GM18517 (cell line): ENCODE results near the gene ACSM5.
"Not testable (repeated sequence)": the region's sequence is repeated elsewhere in the genome, so short reads cannot be mapped to it uniquely, and the experiment has no call there.

ENCODE experiments used
- ATAC-seq: cut with Tn5 transposase; IDR thresholded peaks from one replicate; pipeline ENCODE4 v1.9.1; 2021; ENCODE audit warnings: mild to moderate bottlenecking, moderate library complexity; ENCODE audit not compliant: unreplicated experiment

The ACSM5 gene

DNA sequence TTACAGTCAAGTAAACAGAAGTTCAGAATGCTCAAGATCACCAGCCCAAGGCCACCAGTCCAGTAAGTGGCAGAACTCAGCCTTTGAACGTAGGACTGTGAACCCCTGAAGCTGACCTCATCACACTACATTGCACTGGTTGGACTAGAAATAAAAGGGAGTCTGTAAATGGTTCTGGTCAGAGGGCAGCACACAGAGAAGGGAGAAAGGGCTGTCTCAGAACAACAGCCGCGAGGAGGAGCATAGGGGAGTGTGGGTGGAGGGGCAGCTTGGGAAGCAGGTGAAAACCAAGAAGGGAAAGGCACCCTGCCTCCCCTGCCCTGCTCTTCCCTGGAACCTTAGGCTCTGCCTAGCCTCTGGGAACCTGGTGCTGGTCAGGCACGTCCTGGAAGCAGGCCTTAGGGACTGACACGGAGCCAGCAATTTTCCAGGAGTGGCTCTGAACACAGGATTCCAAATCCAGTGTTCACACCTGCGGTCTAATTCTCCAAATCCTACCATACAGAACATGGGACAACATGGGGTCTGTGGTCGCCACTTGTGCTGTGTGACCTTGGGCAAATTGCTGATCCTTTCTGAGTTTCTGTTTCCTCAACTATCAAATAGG, 11.8 kb upstream of the ACSM5 start:
- ATAC-seq = no peak

DNA sequence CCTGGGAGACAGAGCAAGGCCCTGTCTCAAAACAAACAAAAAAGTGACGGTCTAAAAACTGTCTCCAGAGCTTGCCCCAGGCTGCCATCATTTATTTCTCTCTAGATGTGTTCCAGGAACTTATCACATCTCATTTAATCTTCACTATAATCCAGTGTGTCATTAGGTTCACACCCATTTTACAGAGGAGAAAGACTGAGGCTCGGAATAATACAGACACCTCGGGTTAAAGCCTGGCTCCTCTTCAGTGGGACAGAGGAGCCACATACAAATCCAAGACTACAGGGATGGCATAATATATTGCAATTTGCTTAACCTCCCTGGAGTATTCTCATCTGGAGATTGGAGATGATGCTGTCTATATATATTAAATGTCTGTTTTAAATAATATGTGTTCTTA, 10.7 kb upstream of the ACSM5 start:
- no peak for ATAC-seq

DNA sequence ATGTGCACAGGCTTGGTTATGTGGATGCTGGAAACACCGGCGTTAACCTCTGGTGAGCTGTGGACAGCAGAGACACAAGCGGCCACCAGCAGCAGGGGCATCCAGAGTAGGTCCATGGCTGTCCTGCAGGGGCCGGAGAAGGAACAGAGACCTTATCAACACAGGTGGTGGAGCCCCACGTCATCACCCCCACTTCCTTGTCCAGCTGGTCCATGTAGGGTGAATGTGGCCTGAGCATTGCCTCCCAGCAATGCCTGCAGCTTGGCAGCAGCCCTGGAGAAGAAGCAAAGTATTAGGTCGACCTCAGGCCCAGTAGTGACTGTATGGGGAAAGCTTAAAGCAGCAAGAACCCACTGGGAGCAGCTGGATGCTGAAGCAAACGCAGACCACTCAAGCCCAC, 10.1 kb upstream of the ACSM5 start:
- no peak for ATAC-seq

DNA sequence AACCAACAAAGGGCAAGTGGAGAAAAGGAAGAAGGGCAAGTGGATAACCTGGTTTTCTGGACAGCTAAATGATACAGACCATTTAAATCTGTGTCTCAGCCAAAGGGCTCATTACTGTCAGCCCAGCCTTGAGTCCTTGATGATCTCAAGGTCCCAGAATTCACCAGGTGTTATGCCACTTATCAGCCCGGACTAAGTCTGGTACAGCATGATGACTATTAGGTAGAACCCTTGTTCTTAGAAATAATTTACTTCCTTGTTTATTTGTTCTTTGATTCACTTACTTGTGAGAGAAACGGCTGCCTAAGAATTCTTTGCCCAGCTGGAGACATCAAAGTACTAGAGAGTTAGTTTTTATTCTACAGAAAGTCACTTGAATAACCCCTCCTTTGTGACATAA, 8.3 kb upstream of the ACSM5 start:
- ATAC-seq = no peak

DNA sequence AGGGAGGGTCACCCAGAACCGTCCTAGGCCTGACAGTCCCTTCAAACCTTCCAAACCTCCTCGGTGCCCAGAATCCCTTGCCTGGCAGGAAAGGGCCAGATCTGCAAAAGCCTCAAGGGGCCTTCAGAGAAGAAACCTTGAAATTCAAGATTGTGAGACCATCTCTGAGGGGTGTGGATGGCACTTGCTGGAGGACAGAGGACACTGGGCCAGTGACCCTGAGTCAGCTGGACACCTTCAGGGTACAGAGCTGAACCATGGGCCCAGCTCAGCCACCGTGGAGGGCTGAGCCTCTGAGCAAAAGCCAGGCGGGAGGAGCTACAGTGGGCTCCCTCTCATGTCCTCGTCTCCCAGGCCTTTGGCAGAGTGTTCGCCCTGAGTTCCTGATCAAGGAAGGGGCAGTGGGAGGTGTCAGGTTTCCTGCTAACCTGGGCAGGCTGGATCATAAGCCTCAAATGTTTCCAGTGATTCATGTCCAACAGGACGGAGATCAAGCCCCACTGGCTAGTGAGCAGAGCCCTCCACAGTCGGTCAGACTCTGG, 7.8 kb upstream of the ACSM5 start:
- no peak for ATAC-seq

DNA sequence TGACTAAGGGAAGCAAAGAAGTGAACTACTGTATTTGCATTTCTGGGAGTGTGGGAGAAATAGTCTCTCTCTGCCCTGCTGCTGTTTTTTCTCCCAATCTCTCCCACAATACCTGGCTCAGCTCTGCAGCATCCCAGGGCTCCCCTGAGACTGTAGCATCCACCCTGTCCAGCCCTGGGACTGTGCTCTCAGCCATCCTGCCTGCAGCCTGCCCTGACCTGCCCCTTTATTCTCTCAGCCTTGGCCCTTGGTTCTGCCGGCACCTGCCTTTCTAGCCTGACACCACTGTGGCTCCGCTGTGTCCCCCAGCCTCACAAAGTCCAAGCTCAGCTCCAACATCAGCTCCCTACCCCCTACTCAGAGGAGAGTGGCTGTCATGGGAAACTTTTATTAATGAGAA, 6.7 kb upstream of the ACSM5 start:
- ATAC-seq = no peak

DNA sequence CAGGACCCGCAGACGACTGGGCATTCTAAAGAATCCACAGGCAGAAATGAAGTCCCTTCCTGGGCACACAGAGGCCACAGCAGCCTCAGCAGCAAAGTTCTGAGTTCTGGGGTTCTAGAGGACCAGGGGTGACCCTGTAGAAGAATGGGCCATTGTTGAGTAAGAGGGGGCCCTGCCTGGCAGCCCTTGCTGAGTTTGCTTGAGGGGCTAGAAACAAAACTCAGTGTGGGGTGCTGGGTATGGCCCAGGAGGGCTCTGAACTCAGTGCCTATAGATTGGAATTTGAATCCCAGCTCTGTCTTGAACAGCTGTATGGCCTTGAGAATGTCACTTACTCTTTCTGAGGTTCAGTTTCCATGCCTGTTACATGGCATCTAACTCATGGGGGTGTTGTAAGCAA, 4.7 kb upstream of the ACSM5 start, which contains the start of gene PDILT:
Gene PDILT, minus strand, starts transcription at position 101 of the 400 bp plus-strand sequence. CDS start 5,437 bp downstream, outside the sequence.
- no peak for ATAC-seq

DNA sequence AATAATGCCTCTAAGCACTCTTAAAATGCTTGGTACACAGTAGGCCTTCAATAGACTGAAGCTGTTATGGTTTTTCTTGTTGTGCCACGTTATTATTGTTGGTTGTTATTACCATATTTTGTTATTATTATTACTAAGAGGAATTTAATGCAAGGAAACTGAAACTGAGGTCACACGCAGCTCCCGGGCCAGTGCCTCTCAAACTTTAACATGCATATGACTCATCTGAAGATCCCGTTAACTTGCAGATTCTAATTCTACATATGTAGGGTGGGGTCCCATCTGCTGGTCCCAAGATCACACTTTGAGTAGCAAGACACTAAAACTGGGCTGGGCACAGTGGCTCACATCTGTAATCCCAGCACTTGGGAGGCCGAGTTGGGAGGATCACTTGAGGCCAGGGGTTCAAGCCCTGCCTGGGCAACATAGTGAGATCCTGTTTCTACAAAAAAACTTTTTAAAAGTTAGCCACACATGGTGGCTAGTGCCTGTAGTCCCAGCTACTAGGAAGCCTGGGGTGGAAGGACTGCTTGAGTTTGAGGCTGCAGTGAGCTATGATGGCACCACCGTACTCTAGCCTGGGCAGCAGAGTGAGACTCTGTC, 888 bp downstream of the ACSM5 start:
- no peak for ATAC-seq

- ATAC-seq = no peak
Observed at GRCh38 chr16:20411055-20411454, 1.7 kb downstream of the ACSM5 start.

- no peak for ATAC-seq
Observed at GRCh38 chr16:20415541-20415940, 6.2 kb downstream of the ACSM5 start.

DNA sequence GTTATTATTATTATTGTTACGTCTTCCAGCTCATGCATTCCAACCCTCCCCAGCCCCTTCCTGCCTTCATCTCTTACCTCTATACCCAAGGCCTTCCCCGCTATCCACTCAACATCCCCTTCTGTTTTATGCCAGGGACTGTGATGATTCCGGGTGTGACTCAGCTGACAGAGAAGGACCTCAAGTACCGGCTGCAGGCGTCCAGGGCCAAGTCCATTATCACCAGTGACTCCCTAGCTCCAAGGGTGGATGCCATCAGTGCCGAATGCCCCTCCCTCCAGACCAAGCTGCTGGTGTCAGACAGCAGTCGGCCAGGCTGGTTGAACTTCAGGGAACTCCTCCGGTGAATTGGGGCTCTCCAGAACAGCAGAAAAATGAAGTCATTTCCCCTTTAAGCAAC, 9.8 kb downstream of the ACSM5 start:
- not testable (repeated sequence) for ATAC-seq

GRCh38 chr16:20421748-20422147, 12.4 kb downstream of the ACSM5 start:
- not testable (repeated sequence) for ATAC-seq

DNA sequence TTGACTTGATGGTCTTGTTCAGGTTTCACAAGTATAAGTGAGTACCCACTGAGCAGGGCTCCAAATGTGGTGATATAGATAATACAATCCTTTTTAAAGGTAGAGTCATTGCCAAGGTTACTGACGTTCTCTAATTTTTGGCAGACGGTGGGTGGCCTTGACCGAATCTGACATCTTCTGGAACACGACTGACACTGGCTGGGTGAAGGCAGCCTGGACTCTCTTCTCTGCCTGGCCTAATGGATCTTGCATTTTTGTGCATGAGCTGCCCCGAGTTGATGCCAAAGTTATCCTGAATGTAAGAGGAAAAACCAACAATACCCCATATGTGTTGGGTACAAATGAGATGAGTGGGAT, 14.4 kb downstream of the ACSM5 start:
- ATAC-seq = not testable (repeated sequence)

- ATAC-seq = no peak
Observed at GRCh38 chr16:20424129-20424866, 15.0 kb downstream of the ACSM5 start.

GRCh38 chr16:20427401-20427797, 18.1 kb downstream of the ACSM5 start:
- not testable (repeated sequence) for ATAC-seq

- ATAC-seq = not testable (repeated sequence)
Observed at GRCh38 chr16:20429499-20429898, 20.2 kb downstream of the ACSM5 start.

DNA sequence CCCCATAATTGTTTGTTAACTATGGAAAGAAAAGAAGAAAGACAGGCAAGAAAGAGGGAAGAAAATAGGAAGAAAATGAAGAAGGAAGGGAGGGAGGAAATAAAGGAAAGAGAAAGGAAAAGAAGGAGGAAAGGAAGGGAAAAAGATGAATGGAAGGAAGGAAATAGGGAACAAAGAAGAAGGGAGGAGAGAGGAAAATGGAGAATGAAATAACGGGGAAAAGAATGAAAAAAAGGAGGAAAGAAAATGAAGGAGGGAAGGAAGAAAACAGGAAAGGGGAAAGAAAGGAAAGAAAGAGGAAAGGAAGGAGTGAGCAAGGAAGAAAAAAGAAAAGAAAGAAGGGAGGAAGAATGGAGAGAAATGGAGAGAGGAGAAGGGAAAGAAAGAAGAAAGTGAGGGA, 21.1 kb downstream of the ACSM5 start:
- not testable (repeated sequence) for ATAC-seq

DNA sequence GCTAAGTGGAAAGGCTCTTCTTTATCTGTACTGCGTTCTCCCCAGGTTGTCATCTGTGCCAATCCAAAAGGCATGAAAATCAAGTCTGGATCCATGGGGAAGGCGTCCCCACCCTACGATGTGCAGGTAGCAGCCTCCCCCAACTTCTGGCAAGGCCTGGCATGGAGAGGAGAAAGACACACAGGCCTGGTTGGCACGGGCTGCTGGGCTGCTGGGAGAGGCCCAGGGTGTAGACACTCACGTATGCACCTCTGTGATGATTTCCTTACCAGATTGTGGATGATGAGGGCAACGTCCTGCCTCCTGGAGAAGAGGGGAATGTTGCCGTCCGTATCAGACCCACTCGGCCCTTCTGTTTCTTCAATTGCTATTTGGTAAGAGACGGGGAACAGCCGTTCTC, 21.6 kb downstream of the ACSM5 start:
- no peak for ATAC-seq

GRCh38 chr16:20438950-20439349, 29.6 kb downstream of the ACSM5 start:
- not testable (repeated sequence) for ATAC-seq

DNA sequence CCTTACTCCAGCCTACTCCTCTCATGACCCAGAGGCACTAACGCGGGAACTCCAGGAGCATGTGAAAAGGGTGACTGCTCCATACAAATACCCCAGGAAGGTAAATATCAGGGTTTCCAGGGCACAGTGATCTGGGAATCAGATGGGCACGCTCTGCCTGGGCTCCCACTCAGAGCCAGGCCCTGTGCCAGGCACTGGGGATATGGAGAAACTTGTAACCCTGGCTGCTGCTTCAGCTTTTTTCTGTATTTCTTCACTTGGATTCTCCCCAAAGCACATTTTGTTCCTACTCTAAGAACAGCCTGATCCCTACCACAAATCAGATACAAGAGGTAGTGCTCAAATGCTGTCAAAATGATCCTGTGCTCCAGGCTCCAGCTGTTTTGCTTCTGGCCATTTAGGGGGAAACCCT, 30.5 kb downstream of the ACSM5 start:
- not testable (repeated sequence) for ATAC-seq

DNA sequence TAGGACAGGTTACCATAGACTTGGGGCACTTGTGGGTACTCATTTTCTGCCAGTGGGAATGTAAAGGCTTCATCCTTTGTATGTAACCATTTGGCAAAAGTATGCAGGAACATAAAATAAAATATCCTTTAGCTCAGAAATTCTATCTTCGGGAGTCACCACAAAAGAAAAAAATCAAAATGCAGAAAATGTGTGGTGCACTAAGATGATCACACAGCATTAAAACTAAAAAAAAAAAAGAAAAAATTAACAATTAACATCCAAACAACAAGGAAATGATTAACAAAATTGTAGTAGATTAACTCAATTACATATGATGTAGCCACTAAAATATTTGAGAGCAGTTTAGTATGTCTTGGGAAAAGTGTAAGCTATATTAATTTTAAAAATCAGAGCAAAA, 31.4 kb downstream of the ACSM5 start:
- ATAC-seq = not testable (repeated sequence)

DNA sequence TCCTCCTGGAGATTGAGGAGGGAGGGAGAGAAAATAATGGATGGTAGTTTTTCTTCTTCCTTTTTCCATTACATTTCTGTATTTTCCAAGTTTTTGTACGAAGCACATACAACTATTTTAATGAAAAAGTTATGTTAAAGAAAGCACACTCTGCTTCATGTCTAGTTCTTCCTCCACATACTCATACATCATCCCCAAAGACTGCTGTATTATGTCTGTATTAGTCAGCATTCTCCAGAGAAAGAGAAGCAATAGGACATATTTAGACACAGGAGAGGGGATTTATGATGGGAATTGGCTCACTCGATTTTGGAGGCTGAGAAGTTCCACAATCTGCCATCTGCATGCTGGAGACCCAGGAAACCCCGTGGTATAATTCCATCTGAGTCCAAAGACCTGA, 31.9 kb downstream of the ACSM5 start:
- ATAC-seq = no peak
